ENCODE measurements around the gene GBP1.
A peak's percentile ranks its signal among the peaks of the same experiment; 100 is the strongest.
"Not testable (repeated sequence)": the region's sequence is repeated elsewhere in the genome, so short reads cannot be mapped to it uniquely, and the experiment has no call there.

Gene GBP1

DNA sequence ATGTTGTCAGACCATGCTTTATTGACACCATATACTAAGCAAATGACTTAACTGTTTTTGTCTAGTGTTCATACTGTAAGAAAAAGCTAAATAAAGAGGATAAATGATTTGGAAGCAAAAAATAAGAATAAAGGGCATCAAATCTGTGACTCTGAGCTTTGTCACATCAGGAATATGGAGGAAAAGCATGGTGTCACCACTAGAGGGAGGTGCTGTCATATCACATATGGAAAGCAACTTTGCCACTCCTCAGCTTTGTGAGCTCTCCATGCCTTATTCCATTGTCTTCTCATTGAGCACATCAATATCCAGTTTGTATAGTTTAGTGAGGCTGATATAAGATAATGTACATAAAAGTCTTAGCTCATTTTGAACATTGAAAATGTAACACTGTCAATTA, 20.8 kb upstream of the GBP1 start:
- Histone ChIP-seq H3K9ac (ENCODE audit: low read length) (no peak overlapping the region), H3K4me1 (ENCODE audit: control insufficient read depth, insufficient read depth, low read length) (no peaks in the 10 kb centered on the region), H3K27me3 (ENCODE audit: control insufficient read depth, insufficient read depth, low read length) (no peaks in the 10 kb centered on the region), H3K27ac (ENCODE audit: low read depth, low read length) (no peak overlapping the region), H3K36me3 (ENCODE audit: control insufficient read depth, insufficient read depth, low read length) (no peaks in the 10 kb centered on the region), H3K4me3 (ENCODE audit: low read length) (no peak overlapping the region)

GRCh38 chr1:89081005-89081404, 16.0 kb upstream of the GBP1 start:
- Histone ChIP-seq H3K36me3 (ENCODE audit: control insufficient read depth, insufficient read depth, low read length) (no peaks in the 10 kb centered on the region), H3K4me1 (ENCODE audit: control insufficient read depth, insufficient read depth, low read length) (no peaks in the 10 kb centered on the region), H3K4me3 (ENCODE audit: low read length) (no peak overlapping the region), H3K27me3 (ENCODE audit: control insufficient read depth, insufficient read depth, low read length) (no peaks in the 10 kb centered on the region), H3K9ac (ENCODE audit: low read length) (no peak overlapping the region), H3K27ac (ENCODE audit: low read depth, low read length) (no peak overlapping the region)

DNA sequence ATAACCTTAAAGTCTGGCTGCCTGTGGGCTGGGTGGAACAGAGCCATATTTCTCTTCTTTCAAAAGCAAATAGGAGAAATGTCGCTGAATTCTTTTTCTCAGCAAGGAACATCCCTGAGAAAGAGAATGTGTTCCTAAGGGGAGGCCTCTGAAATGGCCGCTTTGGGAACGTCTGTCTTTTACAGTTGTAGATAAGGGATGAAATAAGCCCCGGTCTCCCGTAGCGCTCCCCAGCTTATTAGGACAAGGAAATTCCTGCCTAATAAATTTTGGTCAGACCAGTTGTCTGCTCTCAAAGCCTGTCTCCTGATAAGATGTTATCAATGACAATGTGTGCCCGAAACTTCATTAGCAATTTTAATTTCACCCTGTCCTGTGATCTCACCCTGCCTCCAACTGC, 15.1 kb upstream of the GBP1 start:
- not testable (repeated sequence) for H3K4me1 ChIP-seq (ENCODE audit: control insufficient read depth, insufficient read depth, low read length); H3K9ac ChIP-seq (ENCODE audit: low read length); H3K36me3 ChIP-seq (ENCODE audit: control insufficient read depth, insufficient read depth, low read length); H3K27ac ChIP-seq (ENCODE audit: low read depth, low read length); H3K27me3 ChIP-seq (ENCODE audit: control insufficient read depth, insufficient read depth, low read length); H3K4me3 ChIP-seq (ENCODE audit: low read length)

DNA sequence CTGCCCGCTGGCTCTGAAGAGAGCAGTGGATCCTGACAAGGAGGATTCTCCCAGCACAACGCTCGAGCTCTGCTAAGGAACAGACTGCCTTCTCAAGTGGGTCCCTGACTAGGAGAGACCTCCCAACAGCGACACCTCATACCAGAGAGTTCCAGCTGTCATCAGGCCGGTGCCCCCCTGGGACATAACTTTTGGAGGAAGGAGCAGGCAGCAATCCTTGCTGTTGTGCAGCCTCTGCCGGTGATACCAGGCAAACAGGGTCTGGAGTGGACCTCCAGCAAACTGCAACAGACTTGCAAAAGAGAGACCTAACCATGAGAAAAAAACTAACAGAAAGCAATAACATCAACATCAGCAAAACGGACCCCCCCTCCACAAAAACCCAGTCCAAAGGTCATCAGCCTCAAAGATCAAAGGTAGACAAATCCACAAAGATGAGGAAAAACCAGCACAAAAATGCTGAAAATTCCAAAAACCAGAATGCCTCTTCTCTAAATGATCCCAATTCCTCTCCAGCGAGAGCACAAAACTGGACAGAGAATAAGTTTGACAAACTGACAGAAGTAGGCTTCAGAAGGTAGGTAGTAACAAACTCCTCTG, 7.6 kb upstream of the GBP1 start:
- not testable (repeated sequence) for H3K36me3 ChIP-seq (ENCODE audit: control insufficient read depth, insufficient read depth, low read length); H3K4me1 ChIP-seq (ENCODE audit: control insufficient read depth, insufficient read depth, low read length); H3K9ac ChIP-seq (ENCODE audit: low read length); H3K27me3 ChIP-seq (ENCODE audit: control insufficient read depth, insufficient read depth, low read length); H3K27ac ChIP-seq (ENCODE audit: low read depth, low read length); H3K4me3 ChIP-seq (ENCODE audit: low read length)

- H3K9ac ChIP-seq (ENCODE audit: low read length) = no peak overlapping the region
- H3K27ac ChIP-seq (ENCODE audit: low read depth, low read length) = no peak overlapping the region
- no peaks in the 10 kb centered on the region for H3K4me1 ChIP-seq (ENCODE audit: control insufficient read depth, insufficient read depth, low read length)
- H3K4me3 ChIP-seq (ENCODE audit: low read length) = peak overlapping the region; percentile 34
- no peaks in the 10 kb centered on the region for H3K27me3 ChIP-seq (ENCODE audit: control insufficient read depth, insufficient read depth, low read length)
- no peaks in the 10 kb centered on the region for H3K36me3 ChIP-seq (ENCODE audit: control insufficient read depth, insufficient read depth, low read length)
These were observed 5.5 kb upstream of the GBP1 start for GRCh38 chr1:89070509-89070908.

GRCh38 chr1:89069951-89070350, 4.9 kb upstream of the GBP1 start:
- no peaks in the 10 kb centered on the region for H3K4me1 ChIP-seq (ENCODE audit: control insufficient read depth, insufficient read depth, low read length)
- H3K27ac ChIP-seq (ENCODE audit: low read depth, low read length) = no peak overlapping the region
- peak overlapping the region; percentile 34 for H3K4me3 ChIP-seq (ENCODE audit: low read length)
- H3K36me3 ChIP-seq (ENCODE audit: control insufficient read depth, insufficient read depth, low read length) = no peaks in the 10 kb centered on the region
- no peak overlapping the region for H3K9ac ChIP-seq (ENCODE audit: low read length)
- H3K27me3 ChIP-seq (ENCODE audit: control insufficient read depth, insufficient read depth, low read length) = no peaks in the 10 kb centered on the region

GRCh38 chr1:89068291-89068690, 3.3 kb upstream of the GBP1 start:
- no peak overlapping the region for H3K9ac ChIP-seq (ENCODE audit: low read length)
- H3K4me3 ChIP-seq (ENCODE audit: low read length) = no peak overlapping the region
- H3K36me3 ChIP-seq (ENCODE audit: control insufficient read depth, insufficient read depth, low read length) = no peaks in the 10 kb centered on the region
- no peak overlapping the region for H3K27ac ChIP-seq (ENCODE audit: low read depth, low read length)
- no peaks in the 10 kb centered on the region for H3K27me3 ChIP-seq (ENCODE audit: control insufficient read depth, insufficient read depth, low read length)
- peaks cover 3% of the 10 kb centered on the region for H3K4me1 ChIP-seq (ENCODE audit: control insufficient read depth, insufficient read depth, low read length)

- Histone ChIP-seq H3K9ac (ENCODE audit: low read length) (peak overlapping the region; percentile 94), H3K27me3 (ENCODE audit: control insufficient read depth, insufficient read depth, low read length) (no peaks in the 10 kb centered on the region), H3K36me3 (ENCODE audit: control insufficient read depth, insufficient read depth, low read length) (peaks cover 2% of the 10 kb centered on the region), H3K4me1 (ENCODE audit: control insufficient read depth, insufficient read depth, low read length) (peaks cover 11% of the 10 kb centered on the region), H3K4me3 (ENCODE audit: low read length) (peak overlapping the region; percentile 80), H3K27ac (ENCODE audit: low read depth, low read length) (peak overlapping the region; percentile 83)
These were observed 376 bp downstream of the GBP1 start for GRCh38 chr1:89064632-89065031.

GRCh38 chr1:89063094-89063493, 1.9 kb downstream of the GBP1 start:
- H3K27ac ChIP-seq (ENCODE audit: low read depth, low read length) = no peak overlapping the region
- H3K4me3 ChIP-seq (ENCODE audit: low read length) = no peak overlapping the region
- H3K36me3 ChIP-seq (ENCODE audit: control insufficient read depth, insufficient read depth, low read length) = peaks cover 2% of the 10 kb centered on the region
- no peak overlapping the region for H3K9ac ChIP-seq (ENCODE audit: low read length)
- no peaks in the 10 kb centered on the region for H3K27me3 ChIP-seq (ENCODE audit: control insufficient read depth, insufficient read depth, low read length)
- peaks cover 11% of the 10 kb centered on the region for H3K4me1 ChIP-seq (ENCODE audit: control insufficient read depth, insufficient read depth, low read length)

DNA sequence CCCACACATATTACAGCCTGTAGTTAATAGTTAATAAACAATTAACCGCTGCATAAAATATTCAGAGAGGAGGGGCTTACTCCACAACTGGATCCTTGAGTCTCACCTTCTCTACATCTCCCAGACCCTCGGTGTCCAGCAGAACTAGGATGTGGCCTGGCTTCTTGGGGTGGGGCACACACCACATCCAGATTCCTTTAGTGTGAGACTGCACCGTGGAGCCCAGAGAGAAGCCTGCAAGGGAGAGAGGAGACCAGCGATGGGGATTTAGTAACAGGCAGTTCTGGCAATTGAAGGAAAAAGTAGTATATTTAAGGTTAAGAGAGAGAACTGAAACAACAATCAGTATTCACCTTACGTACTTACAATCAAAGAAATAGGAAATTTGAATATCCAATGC, 4.9 kb downstream of the GBP1 start:
- Histone ChIP-seq H3K4me1 (ENCODE audit: control insufficient read depth, insufficient read depth, low read length) (peaks cover 11% of the 10 kb centered on the region), H3K27ac (ENCODE audit: low read depth, low read length) (no peak overlapping the region), H3K27me3 (ENCODE audit: control insufficient read depth, insufficient read depth, low read length) (no peaks in the 10 kb centered on the region), H3K4me3 (ENCODE audit: low read length) (no peak overlapping the region), H3K36me3 (ENCODE audit: control insufficient read depth, insufficient read depth, low read length) (peaks cover 10% of the 10 kb centered on the region), H3K9ac (ENCODE audit: low read length) (no peak overlapping the region)

GRCh38 chr1:89051955-89052312, 13.1 kb downstream of the GBP1 start:
- Histone ChIP-seq H3K4me1 (ENCODE audit: control insufficient read depth, insufficient read depth, low read length) (no peaks in the 10 kb centered on the region), H3K4me3 (ENCODE audit: low read length) (no peak overlapping the region), H3K27ac (ENCODE audit: low read depth, low read length) (no peak overlapping the region), H3K36me3 (ENCODE audit: control insufficient read depth, insufficient read depth, low read length) (peaks cover 9% of the 10 kb centered on the region), H3K9ac (ENCODE audit: low read length) (no peak overlapping the region), H3K27me3 (ENCODE audit: control insufficient read depth, insufficient read depth, low read length) (no peaks in the 10 kb centered on the region)

DNA sequence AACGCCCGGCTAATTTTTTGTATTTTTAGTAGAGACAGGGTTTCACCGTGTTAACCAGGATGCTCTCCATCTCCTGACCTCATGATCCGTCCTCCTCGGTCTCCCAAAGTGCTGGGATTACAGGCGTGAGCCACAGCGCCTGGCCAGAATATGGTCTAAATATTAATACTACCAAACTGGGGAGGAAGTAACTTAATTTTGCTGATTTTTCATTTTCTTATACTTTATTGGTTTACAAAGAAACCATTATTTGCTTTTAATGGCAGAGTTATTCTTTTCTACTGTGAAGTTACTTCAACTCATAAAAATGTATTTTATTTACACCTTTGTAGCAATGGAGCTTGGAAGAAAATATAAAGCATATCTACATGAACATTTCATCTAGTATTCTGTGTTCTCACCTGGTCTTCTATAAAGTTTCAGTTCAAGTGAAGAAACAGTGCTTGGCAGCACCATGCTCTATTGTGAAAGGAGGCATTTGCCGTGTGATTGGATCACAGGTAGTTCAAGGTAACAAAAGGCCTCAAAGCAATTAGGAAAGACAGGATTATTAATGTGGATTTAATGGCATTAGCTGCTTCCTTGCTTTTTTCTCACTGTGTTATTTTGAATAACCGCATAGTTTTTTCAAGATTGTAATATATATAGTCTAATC, 13.6 kb downstream of the GBP1 start:
- Histone ChIP-seq H3K4me1 (ENCODE audit: control insufficient read depth, insufficient read depth, low read length) (no peaks in the 10 kb centered on the region), H3K27ac (ENCODE audit: low read depth, low read length) (no peak overlapping the region), H3K36me3 (ENCODE audit: control insufficient read depth, insufficient read depth, low read length) (peaks cover 7% of the 10 kb centered on the region), H3K9ac (ENCODE audit: low read length) (no peak overlapping the region), H3K4me3 (ENCODE audit: low read length) (no peak overlapping the region), H3K27me3 (ENCODE audit: control insufficient read depth, insufficient read depth, low read length) (no peaks in the 10 kb centered on the region)

DNA sequence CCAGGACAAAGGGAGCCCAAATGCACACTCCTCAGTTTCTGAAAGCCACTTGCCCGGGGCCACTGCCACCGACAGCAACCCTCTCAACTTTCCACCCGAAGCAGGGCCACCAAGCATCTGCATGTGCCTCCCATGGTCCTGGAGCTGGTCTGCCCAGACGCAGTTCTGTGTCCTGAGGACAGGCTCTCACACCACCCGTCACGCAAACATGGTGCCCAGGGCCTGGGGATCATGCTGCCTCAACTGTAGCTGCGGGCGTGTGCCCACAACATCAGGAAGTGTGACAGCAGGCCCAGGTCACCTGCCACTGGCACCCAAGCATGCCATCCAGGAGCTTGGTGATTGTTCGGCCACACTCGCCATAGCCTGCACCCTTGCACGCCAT, 14.4 kb downstream of the GBP1 start:
- no peak overlapping the region for H3K27ac ChIP-seq (ENCODE audit: low read depth, low read length)
- H3K9ac ChIP-seq (ENCODE audit: low read length) = no peak overlapping the region
- no peak overlapping the region for H3K4me3 ChIP-seq (ENCODE audit: low read length)
- no peaks in the 10 kb centered on the region for H3K4me1 ChIP-seq (ENCODE audit: control insufficient read depth, insufficient read depth, low read length)
- no peaks in the 10 kb centered on the region for H3K27me3 ChIP-seq (ENCODE audit: control insufficient read depth, insufficient read depth, low read length)
- H3K36me3 ChIP-seq (ENCODE audit: control insufficient read depth, insufficient read depth, low read length) = peaks cover 7% of the 10 kb centered on the region
